ENCODE data around the gene LSP1.

The LSP1 gene

DNA sequence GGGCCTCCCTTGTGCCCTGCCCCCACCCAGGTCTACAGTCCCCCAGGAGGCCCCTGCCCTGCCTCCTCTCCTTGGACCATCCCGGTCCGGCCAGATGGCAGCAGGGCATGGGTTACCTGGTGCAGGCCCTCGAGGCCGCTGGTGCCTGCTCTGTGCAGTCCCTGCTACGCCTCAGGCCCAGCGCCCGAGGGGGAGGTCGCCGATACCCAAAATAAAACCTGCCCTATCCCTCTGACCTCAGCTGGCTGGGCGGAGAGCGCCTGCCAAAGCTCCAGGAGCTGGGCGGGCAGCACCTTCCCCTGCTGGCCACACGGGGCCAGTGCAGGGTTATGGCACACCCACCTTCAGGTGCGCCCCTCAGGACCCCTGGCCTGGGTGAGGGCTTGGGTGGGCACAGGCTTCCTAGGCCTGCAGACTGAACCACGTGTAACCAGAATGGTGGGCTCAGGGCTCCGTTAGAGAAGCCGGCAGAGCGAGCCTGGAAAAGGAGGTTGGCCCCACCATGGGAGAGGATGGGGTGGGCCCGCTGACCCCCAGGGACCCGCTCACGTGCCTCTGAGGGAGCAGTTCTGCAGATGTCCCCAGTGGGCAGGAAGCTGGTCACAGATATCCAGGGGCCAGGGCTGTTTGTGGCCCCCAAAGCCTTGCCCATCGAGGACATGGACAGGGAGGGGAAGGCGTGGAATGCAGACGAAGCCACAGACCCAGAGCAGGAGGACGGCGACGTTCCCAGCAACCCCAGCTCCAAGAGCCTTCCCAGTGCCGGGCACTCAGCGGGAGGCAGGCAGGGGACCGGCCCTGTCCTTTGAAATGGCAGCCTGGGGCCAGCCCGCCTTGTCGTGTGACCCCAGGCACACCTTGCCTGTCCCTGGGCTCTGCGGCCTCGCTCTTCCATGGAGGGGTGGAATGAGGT lies 64.9 kb downstream of the LSP1 start:
- Histone ChIP-seq H3K27ac (ENCODE audit: low read length) (no peak overlapping the region), H3K36me3 (ENCODE audit: control insufficient read depth, low read depth, low read length) (no peaks in the 10 kb centered on the region), H3K9me3 (ENCODE audit: control insufficient read depth, low read depth, low read length) (no peaks in the 10 kb centered on the region), H3K4me3 (ENCODE audit: low read length) (no peak overlapping the region), H3K9ac (ENCODE audit: low read length) (no peak overlapping the region), H3K27me3 (ENCODE audit: control insufficient read depth, insufficient read depth, low read length) (no peaks in the 10 kb centered on the region), H3K4me1 (ENCODE audit: control insufficient read depth, low read depth, low read length) (no peaks in the 10 kb centered on the region)

DNA sequence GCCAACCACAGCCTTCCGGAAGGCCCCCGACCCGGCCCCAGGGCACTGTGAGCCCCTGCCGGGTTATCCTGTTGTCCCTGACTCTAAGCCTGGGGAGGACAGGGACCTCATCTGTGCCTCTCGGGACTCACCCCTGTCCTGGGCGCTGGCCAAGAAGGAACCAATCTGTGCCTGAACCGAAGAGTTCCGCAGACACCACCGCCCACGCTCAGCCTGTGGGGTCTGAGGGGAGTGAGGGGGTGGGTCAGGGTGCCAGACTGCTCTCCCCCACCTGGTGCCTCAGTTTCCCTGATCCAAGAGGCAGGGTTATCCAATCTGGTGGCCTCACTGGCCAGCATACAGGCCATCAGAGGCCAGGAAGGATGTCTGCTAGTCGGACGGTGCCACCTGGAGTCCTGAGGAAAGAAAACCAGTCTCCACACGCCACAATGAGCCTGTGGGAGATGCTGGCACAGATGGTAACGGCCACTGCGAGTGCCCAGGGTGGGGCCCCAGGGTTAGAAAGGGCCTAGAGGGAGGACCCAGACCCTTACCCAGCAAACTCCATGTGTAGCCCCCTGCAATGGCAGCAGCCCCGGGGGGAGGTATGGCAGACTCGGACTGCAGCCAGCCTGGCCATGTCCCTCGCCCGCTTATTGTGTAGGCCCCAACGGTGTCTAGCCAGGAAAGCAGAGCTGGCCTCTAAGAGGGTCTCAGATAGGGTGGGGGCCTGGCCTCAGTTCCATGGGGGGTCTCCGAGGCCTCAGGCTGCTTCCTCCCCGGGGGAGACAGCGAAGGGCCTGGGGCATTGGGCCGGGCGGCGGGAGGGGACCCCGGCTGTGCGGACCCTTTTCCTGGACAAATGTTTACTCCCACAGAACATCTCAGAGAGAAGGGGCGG lies 65.8 kb downstream of the LSP1 start:
- H3K4me1 ChIP-seq (ENCODE audit: control insufficient read depth, low read depth, low read length), result no peaks in the 10 kb centered on the region
- H3K4me3 ChIP-seq (ENCODE audit: low read length), result no peak overlapping the region
- H3K9me3 ChIP-seq (ENCODE audit: control insufficient read depth, low read depth, low read length), result no peaks in the 10 kb centered on the region
- H3K27me3 ChIP-seq (ENCODE audit: control insufficient read depth, insufficient read depth, low read length), result no peaks in the 10 kb centered on the region
- no peak overlapping the region for H3K9ac ChIP-seq (ENCODE audit: low read length)
- no peak overlapping the region for H3K27ac ChIP-seq (ENCODE audit: low read length)
- no peaks in the 10 kb centered on the region for H3K36me3 ChIP-seq (ENCODE audit: control insufficient read depth, low read depth, low read length)

DNA sequence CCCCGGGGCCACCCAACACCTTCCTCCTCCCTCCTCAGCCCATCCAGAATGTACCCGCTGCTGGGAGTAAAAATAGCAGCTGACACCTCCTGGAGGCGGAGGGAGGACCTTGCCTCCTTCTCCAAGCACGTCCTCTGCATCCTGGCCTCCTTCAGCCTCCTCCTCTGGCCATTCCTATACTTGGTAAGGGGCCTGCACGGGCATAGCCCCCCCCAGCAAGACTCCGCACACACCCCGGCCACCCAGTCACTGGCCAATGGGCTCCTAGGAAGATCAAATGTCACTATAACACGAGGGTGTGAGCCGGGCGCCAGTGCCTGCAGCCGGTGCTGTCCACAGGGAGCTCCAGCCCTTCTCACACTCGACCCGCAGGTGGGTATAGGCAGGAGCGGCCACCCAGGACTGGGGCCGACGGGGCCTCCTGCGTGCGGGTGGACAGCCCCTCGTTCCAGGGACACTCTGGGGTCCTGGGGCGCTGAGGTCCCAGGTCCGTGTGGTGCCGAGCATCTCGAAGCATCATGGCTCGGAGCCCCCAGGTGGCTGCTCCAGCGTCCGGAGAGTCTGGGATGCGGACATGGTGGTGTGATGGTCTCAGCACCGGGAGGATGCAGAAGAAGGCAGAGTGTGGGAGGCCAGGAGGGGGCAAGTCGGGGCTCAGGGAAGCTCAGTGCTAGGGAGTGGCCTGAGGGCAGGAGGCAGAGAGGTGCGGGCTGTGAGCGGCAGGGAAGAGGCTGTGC lies 66.7 kb downstream of the LSP1 start, which contains the start of gene TNNT3:
Gene TNNT3 (plus strand): TSS at position 313 of the 737 bp plus-strand sequence. CDS start 3,172 bp downstream, outside the sequence.
- Histone ChIP-seq H3K4me1 (ENCODE audit: control insufficient read depth, low read depth, low read length) (no peaks in the 10 kb centered on the region), H3K36me3 (ENCODE audit: control insufficient read depth, low read depth, low read length) (no peaks in the 10 kb centered on the region), H3K4me3 (ENCODE audit: low read length) (no peak within 1 kb of the TSS), H3K9ac (ENCODE audit: low read length) (no peak within 1 kb of the TSS), H3K9me3 (ENCODE audit: control insufficient read depth, low read depth, low read length) (no peaks in the 10 kb centered on the region), H3K27ac (ENCODE audit: low read length) (no peak within 1 kb of the TSS), H3K27me3 (ENCODE audit: control insufficient read depth, insufficient read depth, low read length) (no peaks in the 10 kb centered on the region)

DNA sequence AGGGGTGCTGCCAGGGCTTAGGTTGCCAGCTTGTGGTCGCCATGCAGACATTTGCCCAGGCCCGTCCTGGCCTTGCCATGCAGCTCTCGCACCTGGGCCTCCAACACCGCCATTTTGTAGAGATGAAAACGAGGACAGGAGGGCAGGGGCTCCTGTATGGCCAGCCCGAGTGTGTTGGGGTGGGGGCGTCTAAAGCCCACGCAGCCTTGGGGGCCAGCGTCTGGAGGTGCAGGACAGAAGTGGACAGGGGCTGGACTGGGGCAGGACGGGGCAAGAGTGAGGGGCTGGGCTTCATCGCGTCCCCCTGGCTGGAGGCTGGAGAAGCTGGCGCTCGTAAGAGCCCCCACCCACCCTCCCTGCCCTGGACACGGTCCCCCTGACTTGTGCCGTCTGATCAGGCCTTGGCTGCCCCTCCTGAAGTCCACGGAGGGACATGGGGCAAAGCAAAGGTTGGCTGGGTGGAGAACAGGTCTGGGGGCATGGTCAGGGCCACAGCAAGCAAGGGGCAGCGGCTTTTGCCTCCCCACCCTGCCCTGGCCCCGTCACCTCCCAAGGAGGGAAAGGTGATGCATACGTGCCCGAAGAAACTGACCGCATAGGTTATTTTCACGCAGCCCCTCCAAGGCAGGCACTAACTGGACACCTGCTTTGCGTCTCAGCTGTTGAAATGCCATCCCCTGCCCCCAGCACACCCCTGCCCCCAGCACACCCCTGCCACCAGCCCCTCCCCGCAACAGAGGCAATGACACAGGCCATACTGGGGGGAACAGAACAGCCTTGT lies 67.4 kb downstream of the LSP1 start:
- H3K27ac ChIP-seq (ENCODE audit: low read length), result no peak overlapping the region
- H3K4me3 ChIP-seq (ENCODE audit: low read length), result no peak overlapping the region
- H3K4me1 ChIP-seq (ENCODE audit: control insufficient read depth, low read depth, low read length), result no peaks in the 10 kb centered on the region
- H3K36me3 ChIP-seq (ENCODE audit: control insufficient read depth, low read depth, low read length), result no peaks in the 10 kb centered on the region
- no peaks in the 10 kb centered on the region for H3K9me3 ChIP-seq (ENCODE audit: control insufficient read depth, low read depth, low read length)
- no peaks in the 10 kb centered on the region for H3K27me3 ChIP-seq (ENCODE audit: control insufficient read depth, insufficient read depth, low read length)
- H3K9ac ChIP-seq (ENCODE audit: low read length), result no peak overlapping the region

DNA sequence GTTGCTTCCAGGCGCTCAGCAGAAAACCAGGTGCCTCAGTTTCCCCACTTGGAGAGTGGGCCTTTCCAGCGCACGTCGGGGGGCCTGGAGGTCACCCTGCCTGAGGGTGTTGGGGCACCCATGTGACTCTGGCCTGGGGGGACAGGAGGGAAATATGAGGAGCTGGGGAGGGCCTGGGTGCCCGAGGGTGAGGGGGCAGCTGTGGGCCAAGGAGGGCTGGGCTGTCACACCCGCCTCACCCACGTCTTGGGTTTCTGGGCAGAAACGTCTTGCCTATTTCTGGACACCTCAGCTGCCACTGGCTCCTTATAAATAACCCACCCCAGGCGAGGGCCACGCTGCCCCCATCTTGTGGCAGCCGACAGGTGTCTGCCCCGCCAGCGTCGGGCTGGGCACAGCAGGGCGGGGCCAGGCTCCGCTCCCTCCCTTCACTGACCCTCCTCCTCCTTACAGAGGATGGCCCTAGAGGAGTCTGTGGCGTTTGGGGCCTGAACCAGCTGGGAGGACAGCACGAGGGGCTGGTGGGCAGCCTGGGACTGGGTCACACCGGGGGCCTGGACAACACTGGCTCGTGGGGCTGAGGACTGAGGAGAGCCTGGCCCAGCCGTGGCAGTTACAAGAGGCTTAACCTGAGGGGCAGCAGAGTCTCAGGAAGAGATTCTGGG lies 68.2 kb downstream of the LSP1 start:
- no peak overlapping the region for H3K27ac ChIP-seq (ENCODE audit: low read length)
- no peaks in the 10 kb centered on the region for H3K4me1 ChIP-seq (ENCODE audit: control insufficient read depth, low read depth, low read length)
- H3K9me3 ChIP-seq (ENCODE audit: control insufficient read depth, low read depth, low read length), result no peaks in the 10 kb centered on the region
- H3K9ac ChIP-seq (ENCODE audit: low read length), result no peak overlapping the region
- no peak overlapping the region for H3K4me3 ChIP-seq (ENCODE audit: low read length)
- H3K27me3 ChIP-seq (ENCODE audit: control insufficient read depth, insufficient read depth, low read length), result no peaks in the 10 kb centered on the region
- no peaks in the 10 kb centered on the region for H3K36me3 ChIP-seq (ENCODE audit: control insufficient read depth, low read depth, low read length)

DNA sequence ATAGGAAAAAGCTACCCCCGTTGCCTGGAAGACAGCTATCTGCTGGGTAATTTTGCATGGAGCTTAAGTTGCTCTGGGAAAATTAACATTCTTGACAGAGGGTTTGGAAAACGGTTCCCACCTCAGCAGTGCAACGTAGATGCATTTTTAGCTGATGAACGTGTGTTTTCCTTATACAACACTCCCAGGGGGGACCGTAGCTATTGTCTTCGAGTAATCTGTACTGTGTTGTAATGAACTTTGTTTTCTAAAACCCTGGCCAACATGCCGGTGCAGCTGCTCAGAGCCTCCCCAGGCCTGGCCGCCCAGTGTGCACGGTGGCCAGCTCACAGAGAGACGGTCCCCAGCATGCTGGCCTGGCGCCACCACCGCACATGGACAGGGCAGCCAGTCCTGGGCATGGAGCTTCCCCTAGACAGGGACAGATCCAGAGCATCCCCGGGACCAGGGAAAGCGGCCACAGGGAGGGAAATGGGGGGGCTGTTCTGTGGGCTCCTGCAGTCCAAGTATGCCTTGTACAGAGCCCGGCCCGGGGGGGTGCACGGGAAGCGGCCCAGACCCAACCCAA lies 68.8 kb downstream of the LSP1 start:
- Histone ChIP-seq H3K4me3 (ENCODE audit: low read length) (no peak overlapping the region), H3K9ac (ENCODE audit: low read length) (no peak overlapping the region), H3K27ac (ENCODE audit: low read length) (no peak overlapping the region), H3K36me3 (ENCODE audit: control insufficient read depth, low read depth, low read length) (no peaks in the 10 kb centered on the region), H3K27me3 (ENCODE audit: control insufficient read depth, insufficient read depth, low read length) (no peaks in the 10 kb centered on the region), H3K9me3 (ENCODE audit: control insufficient read depth, low read depth, low read length) (no peaks in the 10 kb centered on the region), H3K4me1 (ENCODE audit: control insufficient read depth, low read depth, low read length) (no peaks in the 10 kb centered on the region)

DNA sequence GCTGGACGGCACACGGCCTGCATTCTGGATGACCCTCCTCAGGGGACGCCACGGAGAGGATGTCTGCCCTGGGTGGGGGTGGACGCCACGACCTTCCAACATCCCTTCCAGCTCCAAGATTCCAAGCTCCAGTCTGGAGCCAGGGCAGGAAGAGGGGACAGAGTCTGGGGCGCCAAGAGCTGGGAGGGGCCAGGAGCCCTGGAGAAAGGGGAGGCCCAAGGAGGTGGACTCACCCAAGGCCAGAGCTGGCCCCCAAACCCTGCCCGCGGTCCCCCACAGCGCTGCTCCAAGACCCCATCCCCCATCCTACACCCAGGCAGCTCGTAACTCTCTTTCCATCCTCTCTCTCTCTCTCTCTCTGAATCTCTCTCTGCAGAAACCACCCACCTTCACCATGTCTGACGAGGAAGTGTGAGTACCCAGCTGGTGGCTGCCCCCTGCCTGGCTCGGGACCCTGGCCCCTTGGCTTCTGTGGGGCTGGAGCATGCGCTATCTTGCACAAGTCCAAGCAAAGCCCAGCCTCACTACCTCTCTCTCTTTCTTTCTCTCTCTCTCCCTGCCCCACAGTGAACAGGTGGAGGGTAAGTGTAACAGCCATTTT lies 69.7 kb downstream of the LSP1 start:
- Histone ChIP-seq H3K27ac (ENCODE audit: low read length) (no peak overlapping the region), H3K9ac (ENCODE audit: low read length) (no peak overlapping the region), H3K4me1 (ENCODE audit: control insufficient read depth, low read depth, low read length) (no peaks in the 10 kb centered on the region), H3K4me3 (ENCODE audit: low read length) (no peak overlapping the region), H3K9me3 (ENCODE audit: control insufficient read depth, low read depth, low read length) (no peaks in the 10 kb centered on the region), H3K36me3 (ENCODE audit: control insufficient read depth, low read depth, low read length) (no peaks in the 10 kb centered on the region), H3K27me3 (ENCODE audit: control insufficient read depth, insufficient read depth, low read length) (no peaks in the 10 kb centered on the region)

DNA sequence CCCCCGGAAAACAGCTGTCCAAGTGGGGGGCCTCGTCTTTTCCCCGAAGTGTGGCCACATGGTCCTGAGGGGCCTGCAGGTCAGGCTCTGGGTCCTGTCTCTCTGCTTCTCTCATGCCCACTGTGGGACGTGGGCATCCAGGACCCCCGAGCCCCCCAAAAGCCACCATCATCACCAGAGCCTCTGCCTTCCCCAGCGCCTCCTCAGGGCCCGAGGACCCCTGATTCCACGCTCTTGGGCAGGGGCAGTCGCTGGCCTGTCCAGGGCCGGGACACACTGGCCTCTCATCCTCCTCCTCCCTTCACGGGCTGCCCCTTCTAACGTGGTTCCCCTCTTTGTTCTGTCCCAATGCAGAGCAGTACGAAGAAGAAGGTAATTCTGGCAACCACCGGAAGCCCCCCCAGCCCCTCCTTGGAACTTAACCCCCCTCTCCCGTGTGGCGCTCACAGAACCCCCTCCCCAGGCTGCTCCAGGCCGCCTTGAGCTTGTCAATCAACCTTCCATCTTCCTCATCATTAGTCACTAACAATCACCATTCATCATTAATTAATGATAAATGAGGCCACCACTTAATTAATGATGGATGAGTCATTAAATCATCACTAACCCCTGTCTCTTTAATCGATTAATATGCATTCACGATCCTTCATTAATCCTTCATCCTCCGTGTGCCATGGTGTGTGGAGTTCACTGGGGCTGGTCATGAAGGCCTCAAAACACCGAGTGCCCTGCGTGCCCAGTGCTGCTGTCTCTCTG lies 70.5 kb downstream of the LSP1 start:
- H3K4me1 ChIP-seq (ENCODE audit: control insufficient read depth, low read depth, low read length), result no peaks in the 10 kb centered on the region
- H3K9me3 ChIP-seq (ENCODE audit: control insufficient read depth, low read depth, low read length), result no peaks in the 10 kb centered on the region
- no peak overlapping the region for H3K4me3 ChIP-seq (ENCODE audit: low read length)
- H3K27me3 ChIP-seq (ENCODE audit: control insufficient read depth, insufficient read depth, low read length), result no peaks in the 10 kb centered on the region
- no peak overlapping the region for H3K27ac ChIP-seq (ENCODE audit: low read length)
- no peaks in the 10 kb centered on the region for H3K36me3 ChIP-seq (ENCODE audit: control insufficient read depth, low read depth, low read length)
- H3K9ac ChIP-seq (ENCODE audit: low read length), result no peak overlapping the region

DNA sequence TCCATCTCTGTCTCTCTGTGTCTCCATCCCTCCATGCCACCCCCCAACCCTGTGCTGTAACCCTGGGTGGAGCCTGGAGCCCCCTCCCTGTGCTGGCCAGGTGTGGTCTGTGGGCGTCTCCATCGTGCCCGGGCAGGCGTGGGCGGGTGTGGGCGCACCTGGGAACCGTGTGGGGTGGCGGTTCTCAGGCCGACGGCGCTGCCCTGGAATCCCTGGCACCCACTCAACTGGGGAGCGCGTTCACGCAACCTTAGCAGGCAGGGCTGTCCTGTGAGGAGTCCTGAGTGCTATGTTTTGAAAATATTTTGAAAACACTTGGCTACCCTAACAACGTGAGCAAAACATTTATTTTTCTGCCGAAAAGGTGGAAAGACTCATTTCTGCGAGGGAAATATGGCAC lies 71.3 kb downstream of the LSP1 start:
- Histone ChIP-seq H3K36me3 (ENCODE audit: control insufficient read depth, low read depth, low read length) (no peaks in the 10 kb centered on the region), H3K27ac (ENCODE audit: low read length) (no peak overlapping the region), H3K27me3 (ENCODE audit: control insufficient read depth, insufficient read depth, low read length) (no peaks in the 10 kb centered on the region), H3K4me3 (ENCODE audit: low read length) (no peak overlapping the region), H3K4me1 (ENCODE audit: control insufficient read depth, low read depth, low read length) (no peaks in the 10 kb centered on the region), H3K9ac (ENCODE audit: low read length) (no peak overlapping the region), H3K9me3 (ENCODE audit: control insufficient read depth, low read depth, low read length) (no peaks in the 10 kb centered on the region)

Data from iPS-18a (cell line).